K562 (cell line): Measurements from ENCODE around the gene FARP1. TPM values are rescaled to one million over a fixed set of nuclear protein-coding genes. Genes with fewer than 3 reads are reported as not detected.

Source experiments
- ATAC-seq: fragments of 200-7000 bp; cut with Tn5 transposase; 3 replicates; pipeline ENCODE4 v1.9.1; 2020; ENCODE audit warnings: moderate library complexity
- BruUV-seq: library from RNA; stranded (reverse); fragments of 400-500 nt; replicated peaks from 2 replicates; lab custom pipeline; 2021; lab: Mats Ljungman, UMichigan
- CTCF ChIA-PET: fragments of 300-600 bp; formaldehyde crosslinking; extraction: SDS; loops from one replicate; lab custom pipeline; 2021; ENCODE audit warnings: low intra/inter-chr PET ratio; lab: Yijun Ruan, JAX
- POLR2A ChIA-PET: fragments of 300-600, 350-650 bp; sonication (Branson Sonifier 250); formaldehyde crosslinking; extraction: SDS; loops from one replicate; lab custom pipeline; 2021; ENCODE audit warnings: antibody characterized with exemption, inconsistent platforms; lab: Yijun Ruan, JAX
- DNase-seq, 4 experiments: peaks; one replicate each; pipeline versions ENCODE4 v3.0.0 to v3.0.0-alpha.2; 2011 to 2018; ENCODE audit warnings: low spot score in 3 of 4, mixed read lengths in 3 of 4; ENCODE audit errors: extremely low read depth in 1 of 4
- FAIRE-seq: peaks from 2 replicates; lab custom pipeline; 2011; peaks lifted over from hg19 to GRCh38; lab: Jason Lieb, UNC
- H2AFZ ChIP-seq: 2 replicates; pipeline ENCODE4 v1.6.0; 2011; ENCODE audit warnings: low read depth, low read length, control low read depth, inconsistent platforms
- H3K27ac ChIP-seq: fragments of 200-600 bp; 3 replicates; pipeline ENCODE4 v1.8.0; 2011; ENCODE audit warnings: low read depth, mild to moderate bottlenecking, control low read depth, inconsistent platforms, low read length, moderate library complexity, mixed read lengths; ENCODE audit errors: extremely low read depth
- H3K27me3 ChIP-seq, 2 experiments: fragments of 300-600 bp in 1 of 2; 2 replicates in 1 of 2; 3 replicates in 1 of 2; pipeline versions ENCODE4 v1.6.0 to v1.8.0; 2011; ENCODE audit warnings: inconsistent platforms in 2 of 2, low read length in 2 of 2, mild to moderate bottlenecking in 1 of 2, mixed read lengths in 1 of 2, moderate library complexity in 1 of 2; ENCODE audit not compliant: control insufficient read depth in 2 of 2, insufficient read depth in 2 of 2
- H3K36me3 ChIP-seq: fragments of 300-600 bp; 3 replicates; pipeline ENCODE4 v1.8.0; 2011; ENCODE audit warnings: mild to moderate bottlenecking, low read length, inconsistent platforms; ENCODE audit not compliant: control insufficient read depth, insufficient read depth
- H3K4me1 ChIP-seq, 2 experiments: fragments of 200-600 bp in 1 of 2; replicated peaks in 1 of 2; 2 replicates in 1 of 2; 3 replicates in 1 of 2; pipeline versions ENCODE4 v1.5.1 to v1.8.0; 2011; ENCODE audit warnings: inconsistent platforms in 2 of 2, low read length in 2 of 2, mild to moderate bottlenecking in 1 of 2, mixed read lengths in 1 of 2, moderate library complexity in 1 of 2; ENCODE audit not compliant: control insufficient read depth in 2 of 2, insufficient read depth in 2 of 2
- H3K4me2 ChIP-seq: 2 replicates; pipeline ENCODE4 v1.6.1; 2011; ENCODE audit warnings: low read length, control low read depth, inconsistent platforms, mixed read lengths; ENCODE audit not compliant: insufficient read depth
- H3K4me3 ChIP-seq: fragments of 200-600 bp; sonication (generic), shearing (Covaris generic); 2 replicates; pipeline ENCODE4 v1.5.1; 2016; ENCODE audit warnings: control low read depth, inconsistent platforms
- H3K79me2 ChIP-seq: fragments of 200-600 bp; 3 replicates; pipeline ENCODE4 v1.8.0; 2011; ENCODE audit warnings: low read length, inconsistent platforms; ENCODE audit not compliant: control insufficient read depth, insufficient read depth
- H3K9ac ChIP-seq, 2 experiments: 2 replicates each; pipeline versions ENCODE4 v1.6.0 to v1.6.1; 2011; ENCODE audit warnings: low read depth in 2 of 2, low read length in 2 of 2, control low read depth in 1 of 2, inconsistent platforms in 1 of 2, mild to moderate bottlenecking in 1 of 2, mixed read lengths in 1 of 2; ENCODE audit not compliant: insufficient read depth in 1 of 2
- H3K9me1 ChIP-seq: one replicate; pipeline ENCODE4 v1.6.0; 2011; ENCODE audit warnings: inconsistent platforms, mild to moderate bottlenecking, low read length, moderate library complexity; ENCODE audit not compliant: control insufficient read depth, insufficient read depth
- H3K9me3 ChIP-seq: replicated peaks from 2 replicates; pipeline ENCODE4 v1.5.1; 2011; ENCODE audit warnings: low read depth, low read length, inconsistent platforms; ENCODE audit not compliant: control insufficient read depth, insufficient read depth
- H4K20me1 ChIP-seq: replicated peaks from 2 replicates; pipeline ENCODE4 v1.6.1; 2011; ENCODE audit warnings: low read length, inconsistent platforms, mixed read lengths; ENCODE audit not compliant: control insufficient read depth, insufficient read depth
- CEBPB ChIP-seq: fragments of 450-650 bp; IDR thresholded peaks from 2 replicates; pipeline ENCODE4 v1.6.1; 2016; ENCODE audit warnings: missing genetic modification characterization, missing compliant biosample characterization
- POLR3G ChIP-seq: IDR thresholded peaks from 2 replicates; pipeline ENCODE4 v1.6.1; 2011; ENCODE audit not compliant: insufficient read length, insufficient replicate concordance; ENCODE audit errors: extremely low read depth
- RCOR1 ChIP-seq, 2 experiments: IDR thresholded peaks; 2 replicates each; pipeline ENCODE4 v1.6.1; 2012; ENCODE audit warnings: low read depth in 2 of 2, low read length in 2 of 2, borderline replicate concordance in 1 of 2, improper control_type of control experiment in 1 of 2
- SRF ChIP-seq, 2 experiments: fragments of 250-450, 450-650 bp in 1 of 2; sonication (Bioruptor Pico) in 1 of 2; sonication (generic) in 1 of 2; formaldehyde crosslinking; IDR thresholded peaks; 2 replicates each; pipeline versions ENCODE4 v1.5.0 to v1.5.1; 2020 to 2022; ENCODE audit warnings: mild to moderate bottlenecking in 1 of 2, missing genetic modification reagents in 1 of 2
- ZNF124 ChIP-seq: sonication (generic); formaldehyde crosslinking; IDR thresholded peaks from 2 replicates; pipeline ENCODE4 v1.8.1; 2022; ENCODE audit warnings: missing genetic modification reagents
- ZNF766 ChIP-seq: fragments of 200-800 bp; sonication (Bioruptor generic); conservative IDR thresholded peaks from 2 replicates; pipeline ENCODE4 v1.6.1; 2016; ENCODE audit warnings: missing genetic modification characterization, missing compliant biosample characterization
- ZSCAN32 ChIP-seq: fragments of 450-650 bp; formaldehyde crosslinking; IDR thresholded peaks from 2 replicates; pipeline ENCODE4 v1.4.0; 2020; ENCODE audit warnings: mild to moderate bottlenecking, moderate library complexity
- WGBS: fragments of 100-300 bp; shearing (Covaris generic); methylation state at CpG from one replicate; pipeline ENCODE4 v1.1.6; 2016; ENCODE audit warnings: low coverage, mixed read lengths; ENCODE audit not compliant: insufficient coverage; ENCODE audit errors: missing lambda C conversion rate; 5-methylcytosine and 5-hydroxymethylcytosine counted together
- in situ Hi-C: fragments of 300-500 bp; cut with MboI; formaldehyde crosslinking; loops from 4 replicates; pipeline ENCODE4 v1.15.0; 2018; ENCODE audit warnings: inconsistent platforms, mixed read lengths
- intact Hi-C: fragments of 100-400 bp; cut with micrococcal nuclease; formaldehyde crosslinking; loops from 2 replicates; pipeline ENCODE4 v1.14.2; 2022
- polyA plus RNA-seq, 8 experiments: library from polyadenylated mRNA; depleted of rRNA in 4 of 8; stranded (reverse) in 5 of 8; unstranded in 3 of 8; fragments of >200 nt; fragmentation: Nextera tagmentation in 2 of 8; fragmentation: Illumina TruSeq in 1 of 8; extraction: Ambion mirVana in 2 of 8; extraction: Trizol in 1 of 8; gene quantifications; 2 replicates each; pipeline versions ENCODE4 v1.2.1 to v1.2.3, GENCODE V29; 2011 to 2014; ENCODE audit warnings: inconsistent platforms in 1 of 8, missing spikeins in 1 of 8
- total RNA-seq, 7 experiments: library from RNA; depleted of rRNA in 6 of 7; stranded (reverse); fragments of >200 nt in 6 of 7; fragmentation: Illumina TruSeq in 2 of 7; extraction: Trizol in 2 of 7; gene quantifications; 2 replicates each; pipeline versions ENCODE4 v1.2.1 to v1.2.3, GENCODE V29; 2011 to 2021; ENCODE audit warnings: low replicate concordance in 1 of 7
- TF ChIP-seq, protein P1 (sequence below): fragments of 450-650 bp; IDR thresholded peaks from 2 replicates; pipeline ENCODE4 v1.6.1; 2016

Gene FARP1
- total and polyA plus RNA-seq, 9 of the 15 experiments (the other 6 are each of a cell fraction or from before 2014, with no cell fraction given) = 0.03 to 0.29 (median 0.05) TPM; not detected in 3

DNA sequence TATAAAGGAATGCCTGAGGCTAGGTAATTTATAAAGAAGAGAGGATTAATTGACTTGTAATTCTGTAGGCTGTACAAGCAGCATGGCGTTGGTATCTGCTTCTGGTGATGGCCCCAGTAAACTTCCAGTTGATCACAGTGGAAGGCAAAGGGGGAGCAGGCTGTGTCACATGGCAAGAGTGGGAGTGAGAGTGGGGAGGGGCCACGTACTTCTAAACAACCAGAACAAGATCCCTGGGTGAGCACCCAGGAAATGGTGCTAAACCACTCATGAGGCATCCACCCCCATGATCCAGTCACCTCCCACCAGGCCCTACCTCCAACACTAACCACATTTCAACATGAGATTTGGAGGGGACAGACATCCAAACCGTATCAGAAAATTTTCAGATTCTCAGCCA, 37.2 kb downstream of the FARP1 start:
- 0% methylated on average over 3 of the region's 3 CpGs for WGBS
- no peaks in the 10 kb centered on the region for H3K79me2 ChIP-seq
- no peak for TF ChIP-seq SRF (CRISPR knock-in tag; IDR thresholded peaks at IDR 0.05)
- TF ChIP-seq POLR3G = no peak
- TF ChIP-seq ZNF766 (CRISPR knock-in tag) = no peak
- no peak for TF ChIP-seq ZSCAN32 (CRISPR knock-in tag)
- no peak overlapping the region for H3K9ac ChIP-seq
- no peak overlapping the region for H3K27ac ChIP-seq
- H3K9me3 ChIP-seq = no peaks in the 10 kb centered on the region
- no TSS peak for BruUV-seq
- no peaks in the 10 kb centered on the region for H4K20me1 ChIP-seq
- intact Hi-C loops (no loop called here), in situ Hi-C loops (no loop called here)
- CTCF ChIA-PET = no interaction called here
- H2AFZ ChIP-seq = no peak overlapping the region
- no peak for FAIRE-seq
- no peaks in the 10 kb centered on the region for H3K9me1 ChIP-seq
- no peak for ATAC-seq
- H3K4me3 ChIP-seq = no peak overlapping the region
- no peak overlapping the region for H3K4me2 ChIP-seq
- no peak for DNase-seq
- peaks cover 0 to 18% of the 10 kb centered on the region in 2 experiments; a peak in 4 of 5 replicates for H3K27me3 ChIP-seq
- H3K4me1 ChIP-seq = peaks cover 0 to 8% of the 10 kb centered on the region in 2 experiments; a peak in 2 of 5 replicates
- H3K36me3 ChIP-seq = no peaks in the 10 kb centered on the region
- POLR2A ChIA-PET = no interaction called here

DNA sequence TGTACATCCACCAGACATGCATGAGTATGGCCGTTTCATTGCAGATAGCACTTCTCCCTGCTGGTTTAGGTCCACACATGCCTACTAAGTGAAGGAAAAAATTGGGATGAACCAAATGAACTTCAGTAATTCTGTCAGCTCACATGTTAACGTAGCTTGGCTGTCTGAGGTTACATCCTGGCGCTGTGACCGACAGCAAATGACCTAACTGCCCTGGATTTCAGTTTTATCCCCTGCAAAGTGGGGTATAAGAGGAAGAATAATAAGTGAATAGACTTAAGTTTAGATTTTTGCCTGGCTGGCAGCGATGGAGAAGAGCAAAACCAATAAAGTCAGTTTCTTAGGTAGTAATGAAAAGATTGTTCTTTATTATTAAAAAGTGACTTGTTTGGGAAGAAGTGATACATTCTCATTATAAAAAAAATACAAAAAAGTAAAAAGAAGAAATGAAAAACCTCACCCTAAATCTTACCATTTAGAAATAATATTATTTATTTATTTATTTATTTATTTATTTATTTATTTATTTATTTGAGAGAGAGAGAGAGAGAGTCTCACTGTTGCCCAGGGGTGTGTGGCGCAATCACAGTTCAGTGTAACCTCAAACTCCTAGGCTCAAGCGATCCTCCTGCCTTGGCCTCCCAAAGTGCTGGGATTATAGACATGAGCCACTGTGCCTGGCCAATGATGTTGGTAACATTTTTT, 38.4 kb downstream of the FARP1 start:
- Histone ChIP-seq H3K4me1 (peaks cover 0 to 8% of the 10 kb centered on the region in 2 experiments; a peak in 1 of 5 replicates), H3K9me3 (no peaks in the 10 kb centered on the region), H3K9ac (no peak overlapping the region), H3K9me1 (no peaks in the 10 kb centered on the region), H3K27ac (no peak overlapping the region), H3K27me3 (peaks cover 0 to 15% of the 10 kb centered on the region in 2 experiments; a peak in 3 of 5 replicates), H3K36me3 (no peaks in the 10 kb centered on the region), H3K4me3 (no peak overlapping the region), H3K4me2 (no peak overlapping the region), H3K79me2 (no peaks in the 10 kb centered on the region), H4K20me1 (no peaks in the 10 kb centered on the region), H2AFZ (no peak overlapping the region)
- CTCF ChIA-PET = no interaction called here
- ATAC-seq = no peak
- TF ChIP-seq ZNF124 (CRISPR knock-in tag) = no peak
- TF ChIP-seq, protein P1, sequence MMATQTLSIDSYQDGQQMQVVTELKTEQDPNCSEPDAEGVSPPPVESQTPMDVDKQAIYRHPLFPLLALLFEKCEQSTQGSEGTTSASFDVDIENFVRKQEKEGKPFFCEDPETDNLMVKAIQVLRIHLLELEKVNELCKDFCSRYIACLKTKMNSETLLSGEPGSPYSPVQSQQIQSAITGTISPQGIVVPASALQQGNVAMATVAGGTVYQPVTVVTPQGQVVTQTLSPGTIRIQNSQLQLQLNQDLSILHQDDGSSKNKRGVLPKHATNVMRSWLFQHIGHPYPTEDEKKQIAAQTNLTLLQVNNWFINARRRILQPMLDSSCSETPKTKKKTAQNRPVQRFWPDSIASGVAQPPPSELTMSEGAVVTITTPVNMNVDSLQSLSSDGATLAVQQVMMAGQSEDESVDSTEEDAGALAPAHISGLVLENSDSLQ = no peak
- TF ChIP-seq CEBPB (tag) = no peak
- TF ChIP-seq RCOR1 (IDR thresholded peaks at IDR 0.05; ENCODE audit: borderline replicate concordance in 1 of 2, low read depth in 2 of 2, low read length in 2 of 2) = no peak
- BruUV-seq = no TSS peak
- no peak for FAIRE-seq
- 2% methylated on average over 7 of the region's 7 CpGs for WGBS
- intact Hi-C loops = no loop called here
- no peak for DNase-seq
- in situ Hi-C loops = no loop called here
- POLR2A ChIA-PET = no interaction called here
